ENCODE measurements around the gene GADD45GIP1. TPM values are rescaled to one million over a fixed set of nuclear protein-coding genes. Genes with fewer than 3 reads are reported as not detected.

The GADD45GIP1 gene
- total RNA-seq, 1 donor from 2014 or later = 18.8 TPM

DNA sequence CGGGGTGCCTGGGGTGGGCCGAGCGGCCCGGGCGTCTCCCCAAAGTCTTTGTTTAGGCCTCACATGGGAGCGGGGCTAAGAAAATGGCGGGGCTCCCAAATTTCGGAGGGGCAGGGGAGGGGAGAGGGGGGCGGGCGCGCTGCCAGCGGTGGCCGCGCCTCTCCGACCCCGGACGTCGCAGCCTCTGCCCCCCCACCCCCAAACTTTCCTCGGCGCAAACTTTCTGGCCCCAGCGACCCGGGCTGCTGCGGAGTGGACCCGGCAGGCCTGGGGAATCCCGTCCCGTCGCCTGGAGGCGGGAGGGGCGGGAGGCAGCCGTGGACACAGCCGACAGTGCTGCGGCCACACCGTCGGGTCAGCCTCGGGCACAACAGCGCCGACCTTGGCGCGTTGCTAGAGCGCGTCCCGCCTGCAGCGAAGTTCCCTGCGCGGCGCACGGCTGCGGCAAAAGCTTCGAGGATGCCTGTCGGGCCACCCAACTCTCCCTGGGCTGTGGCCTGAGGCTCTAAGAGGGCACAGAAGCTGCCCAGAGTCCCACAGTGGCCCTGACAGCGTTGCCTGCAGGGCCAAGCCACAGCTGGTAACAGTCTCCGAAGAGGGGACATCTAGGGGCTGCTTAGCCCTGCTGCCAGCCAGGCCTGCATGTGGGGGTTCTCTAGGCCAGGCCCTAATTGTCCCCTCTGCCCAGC, 39.5 kb upstream of the GADD45GIP1 start:
- no peak for DNase-seq (ENCODE audit: low spot score in 2 of 2, unreplicated experiment in 2 of 2)
- Mint-ChIP-seq H3K27ac (no peak overlapping the region), H3K36me3 (peaks cover 17% of the 10 kb centered on the region), H3K9me3 (no peaks in the 10 kb centered on the region), H3K4me3 (peak overlapping the region; percentile 62), H3K27me3 (ENCODE audit: low read depth) (peaks cover 87% of the 10 kb centered on the region), H3K4me1 (peaks cover 16% of the 10 kb centered on the region)
- TF ChIP-seq, protein P1, sequence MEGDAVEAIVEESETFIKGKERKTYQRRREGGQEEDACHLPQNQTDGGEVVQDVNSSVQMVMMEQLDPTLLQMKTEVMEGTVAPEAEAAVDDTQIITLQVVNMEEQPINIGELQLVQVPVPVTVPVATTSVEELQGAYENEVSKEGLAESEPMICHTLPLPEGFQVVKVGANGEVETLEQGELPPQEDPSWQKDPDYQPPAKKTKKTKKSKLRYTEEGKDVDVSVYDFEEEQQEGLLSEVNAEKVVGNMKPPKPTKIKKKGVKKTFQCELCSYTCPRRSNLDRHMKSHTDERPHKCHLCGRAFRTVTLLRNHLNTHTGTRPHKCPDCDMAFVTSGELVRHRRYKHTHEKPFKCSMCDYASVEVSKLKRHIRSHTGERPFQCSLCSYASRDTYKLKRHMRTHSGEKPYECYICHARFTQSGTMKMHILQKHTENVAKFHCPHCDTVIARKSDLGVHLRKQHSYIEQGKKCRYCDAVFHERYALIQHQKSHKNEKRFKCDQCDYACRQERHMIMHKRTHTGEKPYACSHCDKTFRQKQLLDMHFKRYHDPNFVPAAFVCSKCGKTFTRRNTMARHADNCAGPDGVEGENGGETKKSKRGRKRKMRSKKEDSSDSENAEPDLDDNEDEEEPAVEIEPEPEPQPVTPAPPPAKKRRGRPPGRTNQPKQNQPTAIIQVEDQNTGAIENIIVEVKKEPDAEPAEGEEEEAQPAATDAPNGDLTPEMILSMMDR (IDR thresholded peaks at IDR 0.05; ENCODE audit: unreplicated experiment) = no peak

DNA sequence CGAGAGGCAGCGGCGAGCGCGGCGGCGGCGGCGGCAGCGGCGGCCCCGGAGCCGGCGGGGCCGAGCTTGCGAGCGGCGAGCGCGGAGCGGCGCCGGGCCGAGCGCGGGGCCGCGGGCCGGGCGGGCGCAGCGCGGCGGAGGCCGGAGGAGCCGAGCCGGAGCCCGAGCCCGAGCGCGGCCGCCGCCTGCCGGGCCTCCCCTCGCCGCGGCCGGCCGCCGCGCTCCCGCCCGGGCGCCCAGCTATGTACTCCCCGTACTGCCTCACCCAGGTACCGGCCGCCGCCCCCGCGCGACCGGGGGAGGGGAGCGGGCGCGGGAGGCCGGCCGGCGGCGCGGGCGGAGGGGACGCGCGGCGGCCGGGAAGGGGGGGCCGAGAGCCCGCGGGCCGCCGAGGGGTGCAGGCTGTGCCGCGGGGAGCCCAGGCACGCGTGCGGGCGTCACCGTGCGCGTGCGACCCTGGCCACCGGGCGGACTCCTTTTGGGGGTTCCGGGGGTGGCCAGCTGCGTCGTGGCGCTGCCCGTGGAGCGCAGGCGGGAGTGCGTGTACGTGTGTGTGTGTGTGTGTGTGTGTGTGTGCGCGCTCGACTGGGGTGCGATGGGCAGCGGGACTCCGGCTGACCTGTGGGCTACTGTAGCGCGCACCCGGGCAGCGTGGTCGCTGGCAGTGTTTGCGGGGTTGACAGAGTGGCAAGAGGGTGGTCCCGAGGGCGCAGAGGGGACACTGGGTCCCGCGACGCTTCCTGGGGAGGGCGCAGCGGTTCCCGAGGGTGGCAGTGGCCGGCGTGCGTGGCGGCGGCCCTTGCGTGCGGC, 38.8 kb upstream of the GADD45GIP1 start:
- H3K9me3 Mint-ChIP-seq = no peaks in the 10 kb centered on the region
- peaks cover 17% of the 10 kb centered on the region for H3K36me3 Mint-ChIP-seq
- peak overlapping the region; percentile 90 for H3K4me3 Mint-ChIP-seq
- H3K4me1 Mint-ChIP-seq = peaks cover 16% of the 10 kb centered on the region
- H3K27me3 Mint-ChIP-seq (ENCODE audit: low read depth) = peaks cover 87% of the 10 kb centered on the region
- TF ChIP-seq, protein P1 (IDR thresholded peaks at IDR 0.05; ENCODE audit: unreplicated experiment) = no peak
- DNase-seq (ENCODE audit: low spot score in 2 of 2, unreplicated experiment in 2 of 2) = no peak
- no peak overlapping the region for H3K27ac Mint-ChIP-seq

GRCh38 chr19:12994701-12995595, 37.9 kb upstream of the GADD45GIP1 start, which contains the start of gene NFIX:
Gene NFIX (plus strand): TSS chr19:12995475. CDS start chr19:12995838, 363 bp downstream.
- H3K27me3 Mint-ChIP-seq (ENCODE audit: low read depth) = peaks cover 85% of the 10 kb centered on the region
- peak within 1 kb of the TSS; percentile 90 for H3K4me3 Mint-ChIP-seq
- peak; percentile 53 to 73 for DNase-seq (ENCODE audit: low spot score in 2 of 2, unreplicated experiment in 2 of 2)
- H3K4me1 Mint-ChIP-seq = peaks cover 16% of the 10 kb centered on the region
- peaks cover 14% of the 10 kb centered on the region for H3K36me3 Mint-ChIP-seq
- peak within 1 kb of the TSS; percentile 21 for H3K27ac Mint-ChIP-seq
- no peaks in the 10 kb centered on the region for H3K9me3 Mint-ChIP-seq
- TF ChIP-seq, protein P1 (IDR thresholded peaks at IDR 0.05; ENCODE audit: unreplicated experiment) = no peak

- Mint-ChIP-seq H3K27me3 (ENCODE audit: low read depth) (peaks cover 71% of the 10 kb centered on the region), H3K27ac (no peak overlapping the region), H3K4me3 (peak overlapping the region; percentile 39), H3K36me3 (peaks cover 5% of the 10 kb centered on the region), H3K4me1 (peaks cover 16% of the 10 kb centered on the region), H3K9me3 (no peaks in the 10 kb centered on the region)
- TF ChIP-seq, protein P1 (IDR thresholded peaks at IDR 0.05; ENCODE audit: unreplicated experiment) = no peak
- no peak for DNase-seq (ENCODE audit: low spot score in 2 of 2, unreplicated experiment in 2 of 2)
Measured at GRCh38 chr19:12993562-12993961, 36.5 kb upstream of the GADD45GIP1 start.

- no peak overlapping the region for H3K27ac Mint-ChIP-seq
- H3K36me3 Mint-ChIP-seq = no peaks in the 10 kb centered on the region
- TF ChIP-seq, protein P1 (IDR thresholded peaks at IDR 0.05; ENCODE audit: unreplicated experiment) = no peak
- no peaks in the 10 kb centered on the region for H3K9me3 Mint-ChIP-seq
- DNase-seq (ENCODE audit: low spot score in 2 of 2, unreplicated experiment in 2 of 2) = no peak
- no peak overlapping the region for H3K4me3 Mint-ChIP-seq
- peaks cover 12% of the 10 kb centered on the region for H3K4me1 Mint-ChIP-seq
- H3K27me3 Mint-ChIP-seq (ENCODE audit: low read depth) = peaks cover 63% of the 10 kb centered on the region
Measured at GRCh38 chr19:12992729-12993128, 35.7 kb upstream of the GADD45GIP1 start.

Data from mesothelial cell of epicardium (in vitro differentiated cells).